Bronchial epithelial cell (primary cell): ENCODE results near the gene SLC49A4. TPM values are rescaled to one million over a fixed set of nuclear protein-coding genes. Genes with fewer than 3 reads are reported as not detected.

Experiments used
- DNase-seq: peaks from one replicate; pipeline ENCODE4 v3.0.0-alpha.2; 2010; ENCODE audit warnings: low read depth
- FAIRE-seq: peaks from 2 replicates; lab custom pipeline; 2011; peaks lifted over from hg19 to GRCh38; lab: Jason Lieb, UNC
- H3K27me3 ChIP-seq: 2 replicates; pipeline ENCODE4 v1.5.1; 2011; ENCODE audit warnings: low read length; ENCODE audit not compliant: control insufficient read depth, insufficient read depth
- H3K36me3 ChIP-seq: 2 replicates; pipeline ENCODE4 v1.5.1; 2011; ENCODE audit warnings: low read length; ENCODE audit not compliant: control insufficient read depth, insufficient read depth
- H3K4me3 ChIP-seq: 2 replicates; pipeline ENCODE4 v1.5.1; 2011; ENCODE audit warnings: mild to moderate bottlenecking, low read depth, low read length, control low read depth
- total RNA-seq: library from RNA; depleted of rRNA; stranded (reverse); fragments of >200 nt; gene quantifications from 2 replicates; pipeline ENCODE4 v1.2.1, GENCODE V29; 2014
- TF ChIP-seq, protein P1 (sequence below): IDR thresholded peaks from 2 replicates; pipeline ENCODE4 v1.5.1; 2011; ENCODE audit warnings: mild to moderate bottlenecking, moderate library complexity, low read length, control low read depth, inconsistent platforms; ENCODE audit not compliant: insufficient read depth, severe bottlenecking

SLC49A4 gene
- total RNA-seq, 1 donor from 2014 or later: 21.6 TPM

DNA sequence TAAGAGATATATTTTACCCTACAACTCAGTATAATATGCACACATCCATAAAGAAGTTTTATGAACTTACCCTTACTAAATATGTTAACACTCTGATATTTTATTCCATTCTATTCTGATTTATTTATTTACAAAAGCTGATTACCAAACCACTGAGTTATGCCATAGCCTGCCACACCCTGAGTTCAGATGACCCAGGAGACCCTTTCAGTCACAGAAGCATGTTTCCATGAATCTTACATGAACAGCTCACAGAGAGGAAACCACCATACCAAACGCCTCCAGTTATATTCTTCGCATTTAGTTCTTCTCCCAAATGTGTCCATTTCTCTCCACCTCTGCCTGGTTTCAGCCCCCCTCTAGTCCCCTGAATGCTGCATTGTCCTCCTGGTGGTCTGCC lies 129.2 kb downstream of the SLC49A4 start:
- DNase-seq (no peak), FAIRE-seq (no peak)
- TF ChIP-seq, protein P1, sequence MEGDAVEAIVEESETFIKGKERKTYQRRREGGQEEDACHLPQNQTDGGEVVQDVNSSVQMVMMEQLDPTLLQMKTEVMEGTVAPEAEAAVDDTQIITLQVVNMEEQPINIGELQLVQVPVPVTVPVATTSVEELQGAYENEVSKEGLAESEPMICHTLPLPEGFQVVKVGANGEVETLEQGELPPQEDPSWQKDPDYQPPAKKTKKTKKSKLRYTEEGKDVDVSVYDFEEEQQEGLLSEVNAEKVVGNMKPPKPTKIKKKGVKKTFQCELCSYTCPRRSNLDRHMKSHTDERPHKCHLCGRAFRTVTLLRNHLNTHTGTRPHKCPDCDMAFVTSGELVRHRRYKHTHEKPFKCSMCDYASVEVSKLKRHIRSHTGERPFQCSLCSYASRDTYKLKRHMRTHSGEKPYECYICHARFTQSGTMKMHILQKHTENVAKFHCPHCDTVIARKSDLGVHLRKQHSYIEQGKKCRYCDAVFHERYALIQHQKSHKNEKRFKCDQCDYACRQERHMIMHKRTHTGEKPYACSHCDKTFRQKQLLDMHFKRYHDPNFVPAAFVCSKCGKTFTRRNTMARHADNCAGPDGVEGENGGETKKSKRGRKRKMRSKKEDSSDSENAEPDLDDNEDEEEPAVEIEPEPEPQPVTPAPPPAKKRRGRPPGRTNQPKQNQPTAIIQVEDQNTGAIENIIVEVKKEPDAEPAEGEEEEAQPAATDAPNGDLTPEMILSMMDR: no peak
- no peak overlapping the region for H3K4me3 ChIP-seq
- H3K36me3 ChIP-seq: no peaks in the 10 kb centered on the region
- H3K27me3 ChIP-seq: peaks cover 22% of the 10 kb centered on the region

DNA sequence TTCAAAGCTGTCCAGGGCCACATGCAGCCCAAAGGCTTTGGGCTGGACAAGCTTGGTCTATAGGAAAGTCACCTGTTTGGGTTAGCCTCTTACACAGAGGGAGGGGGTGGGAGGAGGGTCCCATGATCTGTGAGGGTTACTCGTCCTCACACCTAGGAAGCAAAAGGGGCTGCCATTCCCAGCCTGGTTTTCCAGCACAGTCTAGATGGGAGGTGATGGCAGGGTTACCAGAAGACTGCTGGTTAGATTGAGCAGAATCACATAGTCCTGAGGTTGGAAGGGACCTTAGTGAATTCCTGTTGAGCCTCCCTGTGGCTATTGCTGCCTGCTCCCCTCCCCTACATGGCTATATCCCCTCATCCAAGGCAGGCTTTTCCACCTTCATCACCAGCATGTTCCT lies 130.9 kb downstream of the SLC49A4 start:
- Histone ChIP-seq H3K4me3 (no peak overlapping the region), H3K36me3 (no peaks in the 10 kb centered on the region), H3K27me3 (peaks cover 22% of the 10 kb centered on the region)
- FAIRE-seq: no peak
- DNase-seq: no peak
- TF ChIP-seq, protein P1: no peak

DNA sequence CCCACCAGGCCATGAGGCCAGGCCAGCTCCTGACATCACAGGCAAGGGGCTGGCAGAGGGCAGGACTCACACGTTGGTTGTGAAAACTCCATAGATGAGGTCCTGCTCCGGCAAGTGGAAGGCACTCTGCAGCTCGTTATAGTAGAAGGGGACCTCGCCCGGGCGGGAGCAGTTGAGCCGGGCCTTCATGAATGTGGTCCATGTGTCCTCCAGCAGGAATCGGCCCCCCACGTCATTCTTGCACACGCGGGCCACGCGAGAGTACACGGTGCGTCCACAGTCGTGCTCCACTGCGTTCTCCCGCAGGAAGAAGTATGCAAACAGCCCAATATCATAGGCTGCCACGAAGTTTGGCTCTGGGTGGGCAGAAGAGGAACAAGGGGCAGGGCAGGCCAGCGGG lies 131.5 kb downstream of the SLC49A4 start:
- DNase-seq: no peak
- peaks cover 20% of the 10 kb centered on the region for H3K27me3 ChIP-seq
- no peak overlapping the region for H3K4me3 ChIP-seq
- TF ChIP-seq, protein P1: no peak
- no peaks in the 10 kb centered on the region for H3K36me3 ChIP-seq
- no peak for FAIRE-seq

DNA sequence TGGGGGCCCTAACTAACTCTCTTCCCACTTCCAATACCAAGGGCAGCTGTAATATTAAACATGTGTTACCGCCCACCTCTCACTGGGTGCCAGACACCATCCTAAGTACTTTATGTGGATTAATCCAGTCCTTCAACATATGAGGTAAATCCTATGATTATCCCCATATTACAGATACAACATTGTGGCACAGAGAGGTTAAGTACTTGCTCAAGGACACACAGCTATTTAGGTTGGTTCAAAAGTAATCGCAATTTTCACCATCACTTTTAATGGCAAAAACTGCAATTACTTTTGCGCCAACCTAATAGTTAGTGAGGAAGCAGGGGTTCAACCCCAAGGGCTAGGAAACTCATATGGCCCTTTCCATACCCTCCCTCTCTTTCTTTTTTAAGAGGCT lies 131.9 kb downstream of the SLC49A4 start:
- DNase-seq (no peak), FAIRE-seq (no peak)
- H3K36me3 ChIP-seq: no peaks in the 10 kb centered on the region
- no peak overlapping the region for H3K4me3 ChIP-seq
- peaks cover 15% of the 10 kb centered on the region for H3K27me3 ChIP-seq
- TF ChIP-seq, protein P1: no peak

DNA sequence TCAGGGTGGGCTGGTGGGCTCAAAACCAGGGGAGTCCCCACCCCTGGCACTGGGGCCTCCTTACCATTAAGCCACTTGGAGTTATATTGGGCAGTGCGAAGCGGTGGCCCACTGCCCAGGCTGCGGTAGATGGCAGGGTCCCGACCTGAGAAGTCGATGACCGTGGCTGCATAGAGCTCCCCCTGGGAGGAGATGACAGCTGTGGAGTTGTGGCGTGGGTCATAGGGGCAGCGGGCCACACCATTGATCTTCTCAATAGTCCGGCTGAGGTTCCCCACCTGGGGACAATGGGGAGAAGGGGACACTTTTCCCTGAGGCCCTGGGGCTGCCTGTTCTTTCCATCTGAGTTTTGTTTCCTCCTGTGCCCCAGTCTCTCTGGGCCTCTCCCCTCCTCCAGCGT lies 132.9 kb downstream of the SLC49A4 start:
- TF ChIP-seq, protein P1: no peak
- FAIRE-seq (no peak), DNase-seq (no peak)

More for the DNA sequence above, 132.9 kb downstream of the SLC49A4 start:
- no peaks in the 10 kb centered on the region for H3K36me3 ChIP-seq
- H3K4me3 ChIP-seq: no peak overlapping the region
- H3K27me3 ChIP-seq: peaks cover 9% of the 10 kb centered on the region
